ENCODE data around the gene USP3.

- TF ChIP-seq CEBPB (tag; IDR thresholded peaks at IDR 0.05), result no peak
- TF ChIP-seq SMAD1 (IDR thresholded peaks at IDR 0.05; ENCODE audit: low read depth, low read length, partially characterized antibody), result no peak
These were observed 93.4 kb downstream of the USP3 start for GRCh38 chr15:63597821-63598220.

All from K562 (cell line).